Measurements from ENCODE around the gene ZBTB26.
A peak's percentile ranks its signal among the peaks of the same experiment; 100 is the strongest.
"Not testable (repeated sequence)": the region's sequence is repeated elsewhere in the genome, so short reads cannot be mapped to it uniquely, and the experiment has no call there.

The ZBTB26 gene

DNA sequence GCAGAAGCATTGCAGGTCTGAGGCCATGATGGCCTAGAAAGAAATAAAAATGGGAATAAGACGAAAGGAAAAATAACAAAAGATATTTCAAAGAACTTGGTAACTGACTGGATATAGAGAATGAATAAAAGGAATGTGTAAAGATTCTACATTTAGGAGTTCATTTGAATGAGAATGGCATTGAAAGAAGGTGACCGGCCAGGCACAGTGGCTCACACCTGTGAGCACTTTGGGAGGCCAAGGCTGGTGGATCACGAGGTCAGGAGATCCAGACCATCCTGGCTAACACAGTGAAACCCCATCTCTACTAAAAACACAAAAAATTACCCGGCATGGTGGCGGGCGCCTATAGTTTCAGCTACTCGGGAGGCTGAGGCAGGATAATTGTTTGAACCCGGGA is 8.6 kb downstream of the ZBTB26 start:
- DNase-seq: no peak

DNA sequence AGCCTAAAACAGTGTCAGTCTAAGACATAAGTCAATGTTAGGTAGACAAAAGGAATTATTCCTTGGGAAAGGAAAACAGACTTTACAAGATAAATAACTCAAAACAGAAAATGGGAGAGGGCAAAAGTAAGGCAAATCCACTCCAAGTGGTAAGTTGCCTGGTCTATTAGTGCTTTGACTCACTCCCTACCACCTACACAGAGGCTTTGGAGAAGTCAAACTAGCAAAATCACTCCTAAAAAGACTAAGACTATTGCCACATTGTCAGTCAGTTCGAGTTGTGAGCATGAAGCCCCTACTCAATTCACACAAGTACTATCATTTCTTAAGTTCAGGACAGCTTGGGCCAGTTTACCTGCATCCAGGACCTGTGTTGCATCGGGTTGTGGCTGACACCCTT is 13.0 kb downstream of the ZBTB26 start:
- no peak for DNase-seq

DNA sequence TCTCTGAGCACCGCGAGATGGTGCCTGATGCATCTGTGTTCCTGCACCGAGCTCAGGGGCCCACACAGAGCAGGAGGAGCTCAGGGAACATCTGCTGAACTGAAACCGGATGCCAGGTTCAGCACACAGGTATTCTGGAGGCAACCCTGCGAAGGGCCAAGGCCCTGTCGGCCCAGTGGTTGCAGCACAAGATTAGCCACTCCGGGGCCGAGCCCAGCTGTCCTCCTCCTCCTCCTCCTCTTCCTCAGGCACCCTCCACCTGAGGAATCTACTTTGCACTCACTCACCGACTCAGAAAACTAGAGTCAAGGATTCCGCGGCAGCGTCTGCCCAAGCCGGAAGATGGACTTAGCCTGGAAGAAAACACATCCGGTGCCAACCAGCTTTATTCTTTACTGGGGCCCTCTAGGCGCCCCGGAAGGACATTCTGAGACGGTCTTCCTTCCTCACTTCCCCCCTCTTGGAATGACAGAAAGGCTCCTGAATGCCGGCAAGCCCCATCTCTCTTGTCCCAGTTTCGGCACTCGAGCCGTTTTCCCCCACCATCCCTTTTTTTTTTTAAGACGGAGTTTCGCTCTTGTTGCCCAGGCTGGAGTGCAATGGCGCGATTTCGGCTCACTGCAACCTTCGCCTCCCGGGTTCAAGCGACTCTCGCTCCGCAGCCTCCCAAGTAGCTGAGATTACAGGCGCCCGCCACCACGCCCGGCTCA is 18.2 kb downstream of the ZBTB26 start, which contains the start of gene ZBTB6:
Gene ZBTB6, minus strand, starts transcription at position 360 of the 710 bp plus-strand sequence. CDS start 1,251 bp downstream, outside the sequence.
- DNase-seq: peak; percentile 86

DNA sequence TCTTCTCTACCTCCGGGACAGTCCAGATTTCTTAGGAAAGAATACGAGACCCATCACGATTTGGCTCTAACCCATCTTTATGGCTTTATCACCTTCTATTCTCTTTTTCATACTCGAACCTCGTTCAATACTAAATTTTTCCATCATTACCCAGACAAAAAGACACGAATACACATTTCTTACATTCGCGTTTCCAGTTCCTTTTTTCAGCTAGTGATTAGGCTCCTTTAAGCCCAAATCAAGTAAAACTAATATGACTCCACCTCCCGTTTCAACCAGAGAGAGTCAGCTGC is 18.7 kb downstream of the ZBTB26 start:
- DNase-seq: no peak

DNA sequence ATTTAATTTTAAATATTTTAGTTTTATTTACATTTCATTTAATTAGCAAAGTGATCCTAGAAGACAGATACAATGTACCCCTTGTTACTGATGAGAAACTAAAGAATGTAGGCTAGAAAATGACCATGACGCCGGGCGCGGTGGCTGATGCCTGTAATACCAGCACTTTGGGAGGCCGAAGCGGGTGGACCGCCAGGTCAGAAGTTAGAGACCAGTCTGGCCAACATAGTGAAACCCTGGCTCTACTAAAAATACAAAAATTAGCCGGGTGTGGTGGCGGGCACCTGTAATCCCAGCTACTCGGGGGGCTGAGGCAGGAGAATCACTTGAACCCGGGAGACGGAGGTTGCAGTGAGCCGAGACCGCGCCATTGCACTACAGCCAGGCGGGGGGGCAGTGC is 25.2 kb downstream of the ZBTB26 start:
- not testable (repeated sequence) for DNase-seq

DNA sequence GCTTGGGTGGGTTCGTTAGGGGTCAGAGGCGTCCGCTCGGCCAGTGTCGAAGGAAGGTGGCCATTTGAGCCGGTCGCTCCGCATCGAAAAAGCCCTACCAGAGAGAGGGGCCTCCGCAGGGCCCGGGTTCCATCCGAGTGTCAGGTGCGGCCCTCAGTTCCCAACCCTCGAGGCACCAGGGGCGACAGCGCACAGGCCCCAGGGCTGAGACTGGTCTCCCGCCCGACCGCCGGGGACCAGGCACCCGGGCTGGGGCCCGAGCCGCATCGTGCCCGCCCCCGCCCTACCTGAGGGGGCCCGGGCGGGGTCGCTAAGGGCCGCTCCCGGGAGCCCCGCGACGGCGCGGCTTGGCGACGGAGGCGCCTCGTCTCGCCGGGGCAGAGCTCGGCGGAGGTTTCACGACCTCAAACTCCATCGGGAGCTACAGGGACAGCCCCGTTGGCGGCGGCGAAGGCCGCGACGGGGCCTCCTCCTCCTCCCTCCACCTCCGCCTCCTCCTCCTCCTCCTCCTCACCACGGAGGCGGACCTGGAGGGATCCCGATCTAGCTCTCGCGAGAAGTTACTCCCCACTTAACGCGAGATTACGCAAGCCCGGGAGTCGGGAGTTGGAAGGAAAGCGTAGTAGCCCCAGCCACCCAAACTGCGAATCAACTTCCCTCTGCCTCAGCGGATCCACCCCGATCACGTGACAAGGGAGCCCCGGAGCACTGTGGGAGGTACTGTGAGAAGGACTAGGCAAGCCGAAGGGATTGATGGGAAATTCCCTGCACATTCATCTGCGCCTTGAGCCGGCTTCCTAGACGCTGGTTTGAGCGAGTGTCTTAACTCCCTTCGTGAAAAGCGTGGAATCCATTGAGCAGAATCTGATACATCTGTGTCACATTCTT is 26.2 kb downstream of the ZBTB26 start, which contains the start of gene RC3H2:
Gene RC3H2, minus strand, starts transcription at position 537 of the 888 bp plus-strand sequence. CDS start 7,850 bp downstream, outside the sequence.
- peak; percentile 100 for DNase-seq

DNA sequence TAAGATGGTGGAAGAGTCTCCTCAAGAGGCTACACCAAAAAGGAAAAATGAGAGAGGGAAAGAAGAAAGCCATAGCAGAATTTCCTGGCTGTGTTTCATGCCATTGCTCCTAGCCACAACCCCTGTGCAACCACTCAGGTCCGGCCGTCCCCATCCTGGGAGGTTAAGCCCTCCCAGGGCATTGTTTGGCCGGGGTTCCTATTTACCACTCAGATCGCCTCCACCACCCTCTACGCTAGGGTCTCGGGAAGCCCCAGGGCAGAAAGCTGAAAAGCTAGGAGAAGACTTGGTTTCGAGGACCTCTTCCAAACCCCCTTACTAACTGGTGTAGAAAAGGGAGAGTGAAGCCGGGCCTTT is 26.9 kb downstream of the ZBTB26 start:
- DNase-seq: peak; percentile 42

DNA sequence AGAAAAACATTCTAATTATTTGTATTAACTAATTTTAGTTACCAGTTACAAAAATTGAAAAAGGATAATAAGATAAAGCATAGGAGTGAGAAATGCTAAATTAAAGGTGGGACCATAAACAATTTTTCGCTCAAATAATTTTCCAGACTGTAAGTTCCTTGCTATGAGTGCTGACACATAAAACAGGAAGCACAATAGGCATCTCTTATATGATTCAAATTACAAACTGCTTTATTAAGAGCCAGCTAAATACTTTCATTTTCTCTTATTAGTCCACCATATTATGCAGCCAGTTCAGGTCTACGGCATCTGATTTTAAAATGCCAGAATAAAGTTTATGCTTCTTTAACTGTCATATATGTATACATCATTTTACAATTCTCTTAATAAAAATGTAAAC is 30.5 kb downstream of the ZBTB26 start:
- peak; percentile 54 for DNase-seq

DNA sequence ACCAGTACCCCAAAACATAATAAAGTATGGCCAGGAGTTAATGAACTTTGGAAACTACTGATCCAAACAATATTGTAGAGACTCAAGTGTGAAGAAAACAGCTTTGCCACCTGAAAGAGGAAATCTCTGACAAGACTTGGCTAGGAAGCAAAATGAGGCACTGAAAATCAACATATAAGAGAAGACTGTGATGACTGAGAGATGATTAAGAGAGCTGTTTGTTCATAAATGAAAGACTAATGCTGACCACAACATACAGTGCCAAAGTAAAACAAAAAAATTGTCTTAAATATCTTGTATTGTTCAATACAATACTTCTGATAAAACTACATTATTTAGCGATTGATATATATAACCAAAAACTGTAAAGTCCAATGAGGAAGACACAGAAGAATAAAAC is 33.3 kb downstream of the ZBTB26 start:
- DNase-seq: peak; percentile 62

DNA sequence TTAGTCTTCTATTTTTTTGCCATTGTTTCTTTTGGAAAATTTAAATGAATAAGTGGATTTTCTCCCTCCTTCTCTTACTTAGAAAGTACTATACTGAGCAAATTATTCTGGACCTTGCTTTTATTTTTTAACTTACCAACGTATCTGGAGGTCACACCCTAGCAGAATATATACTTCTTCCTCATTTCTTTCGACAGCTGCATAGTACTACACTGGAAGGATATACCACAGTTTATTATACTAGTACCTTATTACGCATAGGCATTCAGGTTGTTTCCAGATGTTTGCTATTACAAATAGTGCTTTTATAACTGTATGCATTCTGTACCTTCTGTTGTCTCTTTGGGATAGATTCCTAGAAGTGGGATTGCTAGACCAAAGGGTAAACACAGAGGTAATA is 42.8 kb downstream of the ZBTB26 start:
- DNase-seq: no peak

DNA sequence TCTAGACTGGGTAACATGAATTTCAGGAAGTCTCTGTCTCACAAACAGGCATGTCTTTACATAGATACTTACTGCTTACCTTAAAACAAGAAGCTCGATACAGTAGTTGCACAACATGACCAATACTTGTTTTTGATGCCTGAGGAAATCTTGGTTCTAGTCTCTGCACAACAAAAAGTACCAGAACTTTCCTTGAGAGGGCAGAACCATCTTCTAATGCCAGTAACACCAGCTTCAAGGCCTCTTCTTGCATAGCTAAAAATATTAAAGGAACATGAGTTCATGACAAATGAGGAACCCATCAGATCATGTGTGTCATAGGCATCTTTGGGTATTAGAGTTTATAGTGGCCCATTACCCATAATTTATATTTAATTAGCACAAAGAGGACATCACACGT is 48.2 kb downstream of the ZBTB26 start:
- no peak for DNase-seq

DNA sequence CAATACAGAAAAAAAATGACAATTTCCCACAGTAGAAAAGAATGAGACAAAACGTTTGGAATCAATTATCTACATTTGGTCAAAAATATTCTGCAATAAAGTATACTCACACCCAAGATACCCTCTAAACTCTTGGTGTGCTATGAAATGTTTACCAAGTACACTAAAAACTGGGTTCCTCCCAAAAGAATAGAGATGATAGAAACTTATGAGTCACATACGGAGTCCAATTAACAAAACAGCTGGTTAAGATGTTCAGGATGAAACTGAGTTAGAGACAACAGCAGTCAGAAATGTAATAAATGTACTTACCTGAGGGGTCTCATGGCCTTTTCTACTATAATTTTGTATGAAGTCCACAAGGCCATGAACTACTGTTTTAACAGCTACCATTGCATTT is 51.9 kb downstream of the ZBTB26 start:
- no peak for DNase-seq

DNA sequence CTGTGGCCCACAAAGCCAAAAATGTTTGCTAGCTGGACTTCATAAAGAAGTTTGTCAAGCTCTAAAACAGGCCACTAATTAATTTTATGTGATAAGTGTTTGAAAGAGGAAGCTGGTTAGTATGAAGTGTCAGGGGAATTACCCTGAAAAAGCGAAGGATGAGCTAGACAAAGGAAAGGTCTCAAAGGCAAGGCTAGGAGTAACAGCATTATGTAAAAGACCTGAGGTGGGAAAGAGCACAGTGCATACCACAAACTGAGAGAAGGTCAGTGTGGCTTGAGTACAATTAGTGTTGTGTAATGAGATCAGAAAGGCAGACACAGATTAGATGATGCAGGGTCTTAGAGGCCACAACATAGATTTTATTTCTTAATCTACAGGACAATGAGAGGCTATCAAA is 55.8 kb downstream of the ZBTB26 start:
- no peak for DNase-seq

DNA sequence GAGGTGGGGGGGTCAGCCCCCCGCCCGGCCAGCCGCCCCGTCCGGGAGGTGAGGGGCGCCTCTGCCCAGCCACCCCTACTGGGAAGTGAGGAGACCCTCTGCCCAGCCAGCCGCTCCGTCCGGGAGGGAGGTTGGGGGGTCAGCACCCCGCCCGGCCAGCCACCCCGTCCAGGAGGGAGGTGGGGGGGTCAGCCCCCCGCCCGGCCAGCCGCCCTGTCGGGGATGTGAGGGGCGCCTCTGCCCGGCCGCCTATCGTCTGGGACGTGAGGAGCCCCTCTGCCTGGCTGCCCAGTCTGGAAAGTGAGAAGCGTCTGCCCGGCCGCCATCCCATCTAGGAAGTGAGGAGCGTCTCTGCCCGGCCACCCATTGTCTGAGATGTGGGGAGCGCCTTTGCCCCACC is 64.0 kb downstream of the ZBTB26 start:
- not testable (repeated sequence) for DNase-seq

DNA sequence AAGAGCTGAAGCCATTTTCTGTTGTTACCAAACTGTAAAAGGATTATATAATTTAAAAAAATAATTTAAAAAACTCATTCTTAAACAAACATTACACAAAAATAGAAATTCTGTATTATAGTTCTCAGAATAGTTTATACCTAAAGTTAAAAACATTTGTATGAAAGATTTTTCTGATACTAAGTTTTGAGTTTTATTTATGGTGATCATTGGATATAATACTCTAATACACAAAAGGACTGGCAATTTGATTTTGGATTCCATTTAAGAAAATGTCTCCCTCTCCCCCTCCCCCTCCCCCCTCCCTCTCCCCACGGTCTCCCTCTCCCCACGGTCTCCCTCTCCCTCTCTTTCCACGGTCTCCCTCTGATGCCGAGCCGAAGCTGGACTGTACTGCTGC is 65.2 kb downstream of the ZBTB26 start:
- no peak for DNase-seq
